Stimulated activated CD8-positive, alpha-beta memory T cell treated with anti-CD3 and anti-CD28 coated beads, Interleukin-2, amount 100 ng/mL, for 48 hours (primary cell): ENCODE data around the gene STOX2.

ENCODE experiments used
- DNase-seq, 2 donors: peaks; one replicate each; pipeline ENCODE4 v3.0.0-alpha.2; 2020; ENCODE audit warnings: low read depth in 2 of 2

STOX2 gene

DNA sequence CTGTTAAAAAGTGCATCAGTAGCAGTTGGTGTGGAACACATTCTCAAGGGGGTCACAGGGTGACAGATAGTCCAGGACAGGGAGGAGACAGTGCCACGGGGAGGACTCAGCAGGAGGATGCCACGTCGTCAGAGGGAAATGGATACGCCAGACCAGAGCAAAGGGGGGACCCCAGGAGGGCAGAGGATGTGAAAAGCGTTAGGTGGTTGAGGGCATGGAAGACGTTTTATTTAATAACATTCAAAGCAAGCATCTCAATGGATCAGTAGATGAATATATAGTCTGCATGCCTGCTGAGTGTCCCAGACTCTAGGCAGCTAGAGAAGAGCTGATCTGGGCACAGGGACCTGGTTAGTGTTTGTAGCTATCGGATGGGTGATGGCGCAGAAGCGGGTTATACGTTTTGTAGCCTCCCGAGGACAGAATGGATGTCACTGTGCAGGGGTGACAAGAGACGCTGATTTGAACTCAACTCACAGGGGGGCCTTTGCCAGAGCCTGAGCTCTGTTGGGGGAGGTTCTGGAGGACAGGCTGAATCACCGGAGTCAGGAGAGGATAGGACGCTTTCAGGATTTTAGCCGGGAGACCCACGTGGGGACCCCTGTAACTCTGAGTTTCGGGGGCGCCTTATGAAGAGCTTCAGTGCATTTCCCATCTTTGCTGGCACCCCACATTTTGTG lies 81.3 kb downstream of the STOX2 start:
- no peak for DNase-seq

DNA sequence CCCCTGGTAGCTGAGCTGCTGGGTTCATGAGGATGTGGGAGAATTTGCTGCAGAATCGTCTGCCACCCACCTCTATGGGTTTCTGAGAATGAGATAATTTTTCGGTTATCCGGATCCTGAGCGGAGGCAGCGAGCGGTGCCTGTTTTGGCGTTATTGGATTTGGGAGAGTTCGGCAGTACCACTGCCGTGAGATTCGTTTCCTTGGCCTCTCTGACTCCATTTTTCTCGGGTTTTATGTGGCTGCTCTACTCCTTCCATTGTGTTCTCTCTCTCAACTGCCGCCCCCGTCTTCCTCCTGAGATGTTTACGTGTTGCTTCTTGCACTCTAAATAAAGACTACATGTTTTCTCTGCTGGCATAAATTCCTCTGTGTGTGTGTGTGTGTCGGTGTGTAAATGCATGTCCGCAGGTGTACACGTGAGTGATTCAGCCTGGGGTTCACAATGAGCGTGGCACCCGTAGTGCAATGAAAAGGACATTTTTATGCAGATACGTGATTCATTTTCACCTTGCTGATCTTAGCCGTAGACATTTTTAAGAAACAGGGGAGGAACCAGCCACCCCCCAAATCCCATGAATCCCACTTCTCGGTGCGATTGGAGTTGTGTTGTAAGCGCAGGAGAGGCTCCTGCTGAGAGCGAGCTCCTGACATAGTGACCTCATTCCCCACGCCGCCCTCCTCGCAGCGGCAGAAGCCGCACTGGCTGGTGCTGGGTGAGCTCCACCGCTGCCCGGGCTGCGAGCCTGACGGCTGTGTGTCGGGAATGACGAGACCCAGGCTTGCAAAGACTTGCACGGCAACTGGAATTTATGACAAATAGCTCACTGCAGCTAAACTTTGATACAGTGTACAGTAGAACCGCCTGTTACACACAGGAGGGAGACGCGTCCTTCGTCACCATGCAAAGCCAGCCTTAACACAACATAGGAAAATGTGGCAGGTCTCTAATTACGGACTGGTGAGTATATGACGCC lies 82.2 kb downstream of the STOX2 start:
- no peak for DNase-seq

DNA sequence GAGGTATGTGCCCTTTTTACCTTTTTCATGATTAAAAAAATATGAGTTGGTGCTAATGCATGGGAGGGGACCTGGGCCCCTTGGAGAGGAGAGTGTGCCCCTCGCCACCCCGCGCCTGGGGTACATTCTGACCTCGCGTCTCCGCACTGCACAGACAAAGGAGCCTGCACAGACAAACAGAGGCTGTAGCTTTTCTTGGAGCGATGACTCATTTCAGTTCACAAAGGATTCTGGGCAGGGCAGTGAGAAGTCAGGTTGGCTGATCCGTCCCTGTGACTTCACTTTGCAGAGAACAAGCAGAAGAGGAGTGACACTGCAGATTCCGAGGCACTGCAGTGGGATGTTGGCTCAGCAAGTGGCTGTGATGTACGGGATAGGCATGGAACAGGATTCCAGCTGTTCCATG lies 82.9 kb downstream of the STOX2 start:
- DNase-seq = no peak

DNA sequence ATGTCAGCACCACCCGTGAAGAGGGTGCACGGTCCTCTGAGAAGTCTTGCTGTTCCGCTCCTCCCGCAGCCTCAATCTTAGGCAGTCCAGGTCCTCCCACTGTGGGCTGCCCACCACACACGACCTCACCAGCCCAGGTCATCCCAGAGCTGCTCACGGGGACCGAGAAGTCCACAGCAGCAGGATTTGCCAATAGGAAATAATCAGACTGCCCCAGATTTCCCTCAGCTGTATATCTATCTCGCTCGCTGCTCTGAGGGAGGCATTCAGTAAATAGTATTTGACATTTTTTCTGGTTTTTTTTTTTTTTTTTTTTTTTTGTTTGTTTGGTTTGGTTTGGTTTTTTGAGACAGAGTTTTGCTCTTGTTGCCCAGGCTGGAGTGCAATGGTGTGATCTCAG lies 83.8 kb downstream of the STOX2 start:
- DNase-seq = no peak

DNA sequence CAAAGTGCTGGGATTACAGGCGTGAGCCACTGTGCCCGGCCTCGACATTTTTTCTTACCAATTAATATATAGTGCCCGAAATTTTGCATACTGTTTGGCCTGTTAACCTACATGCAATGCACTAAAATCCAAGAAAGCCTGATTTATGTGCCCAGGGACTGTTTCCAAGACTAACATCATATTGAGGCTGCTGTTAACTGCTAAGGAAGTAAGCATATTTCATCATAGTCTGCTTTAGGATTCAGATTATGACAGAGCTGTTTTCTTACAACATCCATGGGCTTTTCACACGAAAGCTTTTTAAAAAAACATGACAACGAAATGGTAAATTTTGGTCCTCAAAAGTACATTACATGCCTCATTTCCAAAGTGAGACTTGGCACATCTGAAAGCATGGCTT lies 84.4 kb downstream of the STOX2 start:
- no peak for DNase-seq

DNA sequence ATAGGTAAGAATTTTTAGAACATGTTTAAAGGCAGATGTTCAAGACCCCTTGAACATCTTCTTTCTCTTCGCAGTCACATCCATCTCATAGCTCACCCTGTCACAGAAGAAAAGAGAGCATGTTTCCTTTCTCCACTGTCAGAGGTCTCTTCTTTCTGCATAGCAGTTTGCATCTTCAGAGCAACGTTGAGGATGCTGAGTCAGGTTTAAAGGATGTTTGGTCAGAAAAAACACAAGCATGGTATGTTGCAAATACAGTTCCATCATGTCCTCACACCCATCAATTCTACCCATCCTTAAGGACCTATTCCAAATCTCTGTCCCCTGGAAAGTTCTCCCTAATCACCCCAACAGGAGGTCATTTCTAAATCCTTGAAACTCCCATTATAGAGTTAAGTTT lies 84.8 kb downstream of the STOX2 start:
- no peak for DNase-seq

DNA sequence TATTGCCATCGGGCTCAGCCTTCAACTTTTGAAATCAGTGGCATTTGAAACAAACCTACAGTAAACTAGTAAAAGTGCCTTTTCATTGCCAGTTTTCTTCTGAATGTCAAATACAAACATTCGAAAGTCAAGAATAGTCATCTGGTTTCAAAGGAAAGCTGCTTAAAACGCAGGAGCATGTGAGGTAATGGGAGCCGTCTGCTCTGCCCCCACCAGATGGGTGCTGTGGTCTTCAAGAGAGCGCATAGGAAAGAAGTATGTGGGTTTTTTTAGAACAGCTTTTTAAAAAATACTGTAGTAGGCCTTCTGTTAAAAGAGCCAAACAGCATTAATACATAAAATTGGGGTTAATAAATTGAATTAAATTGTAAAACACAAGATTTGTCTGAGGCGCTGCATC lies 88.6 kb downstream of the STOX2 start:
- DNase-seq = no peak

DNA sequence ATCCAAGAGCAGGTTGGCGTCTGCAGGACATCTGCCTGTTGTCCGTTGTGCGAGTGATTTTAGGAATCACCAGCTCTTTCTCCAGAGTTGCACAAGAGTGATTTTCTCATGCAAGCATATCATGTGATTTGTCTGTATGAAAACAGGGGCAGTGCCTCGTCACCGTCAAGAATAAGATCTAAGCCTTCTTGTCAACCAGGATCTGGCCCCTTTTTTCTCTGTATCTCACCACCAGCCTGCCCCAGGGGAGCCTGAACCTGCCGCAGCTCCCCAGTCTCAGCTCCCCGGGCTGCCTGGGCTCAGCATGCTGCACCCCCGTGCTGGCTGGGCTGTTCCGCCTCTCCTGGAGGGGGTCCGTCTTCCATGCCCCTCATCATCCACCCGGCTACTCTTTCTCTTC lies 90.5 kb downstream of the STOX2 start:
- no peak for DNase-seq

DNA sequence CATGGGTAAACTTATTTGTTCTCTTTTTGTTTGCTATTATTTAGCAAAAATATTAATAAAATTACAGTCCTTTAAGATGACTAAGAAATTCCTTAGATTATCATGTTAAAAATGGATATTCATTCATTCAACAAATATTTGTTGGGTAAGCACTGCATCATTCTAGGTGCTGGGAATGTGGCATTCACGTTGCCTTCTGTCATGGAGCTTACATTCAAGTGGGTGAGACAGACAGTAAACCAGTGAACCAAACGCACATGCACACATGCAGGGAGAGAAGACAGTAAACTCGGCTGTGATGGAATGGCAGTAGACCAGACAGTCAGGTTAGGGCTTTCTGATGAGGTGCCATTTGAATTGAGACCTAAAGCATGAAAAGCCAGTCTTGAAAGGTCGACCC lies 91.8 kb downstream of the STOX2 start:
- no peak for DNase-seq

DNA sequence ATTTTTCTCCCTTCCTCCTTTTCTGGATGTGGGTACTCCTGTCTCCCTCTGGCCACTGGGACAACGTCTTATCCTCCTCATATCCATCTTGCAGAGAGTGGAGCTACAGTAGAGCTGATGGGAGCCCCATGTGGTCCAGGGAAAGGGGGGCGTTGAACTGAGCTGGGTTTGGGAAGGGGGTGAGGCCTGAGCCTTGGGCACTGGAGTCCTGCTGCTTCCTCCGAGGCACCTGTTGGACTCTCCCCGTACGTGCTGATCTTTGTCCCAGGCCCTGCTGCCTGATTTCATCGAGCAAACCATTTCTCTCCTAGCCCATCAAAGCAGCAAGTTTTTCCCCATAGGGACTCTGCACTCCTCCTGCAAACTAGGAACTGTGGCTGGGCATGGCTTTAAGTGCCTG lies 94.3 kb downstream of the STOX2 start:
- DNase-seq = no peak

DNA sequence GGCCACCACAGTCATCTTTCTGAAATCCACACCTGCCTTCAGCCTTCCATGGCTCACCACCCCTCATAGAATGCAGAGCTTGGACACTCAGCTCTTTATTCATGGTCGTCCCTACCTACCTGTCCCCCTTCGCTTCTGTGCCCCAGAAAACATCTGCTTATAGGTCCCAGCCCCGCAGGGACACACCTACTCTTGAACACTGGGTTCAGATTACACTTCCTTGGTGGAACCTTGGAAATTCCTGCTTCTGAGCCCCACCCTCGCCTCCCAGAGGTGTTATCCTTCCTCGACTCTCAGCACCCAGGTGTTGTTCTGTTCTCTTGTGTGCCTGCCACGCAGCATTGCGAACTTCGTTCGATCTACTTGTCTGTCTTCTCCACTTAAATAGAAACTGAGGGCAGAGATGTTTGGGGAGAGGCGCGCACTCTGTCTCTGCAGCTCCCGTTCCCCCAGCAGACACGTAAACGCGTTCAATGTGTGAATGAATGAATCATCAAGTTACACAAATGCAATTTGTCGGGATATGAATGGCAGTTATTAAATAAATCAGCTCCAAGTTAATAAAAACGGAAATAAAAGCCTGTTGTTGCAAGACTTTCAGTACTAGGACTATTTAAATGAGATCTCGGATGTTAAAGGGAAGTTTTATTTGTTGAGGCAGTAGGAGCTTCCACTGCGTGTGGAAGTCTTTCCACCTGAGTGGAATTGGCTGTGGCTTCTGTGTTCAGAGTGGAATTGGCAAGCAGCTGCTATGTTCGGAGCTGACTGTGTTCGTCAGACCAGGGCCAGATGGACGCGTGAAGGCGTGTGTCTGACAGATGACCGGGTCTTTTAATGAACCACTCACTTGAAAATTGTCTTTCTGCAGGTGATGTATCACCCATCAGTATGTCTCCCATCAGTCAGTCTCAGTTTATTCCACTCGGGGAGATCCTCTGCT lies 95.6 kb downstream of the STOX2 start:
- no peak for DNase-seq

DNA sequence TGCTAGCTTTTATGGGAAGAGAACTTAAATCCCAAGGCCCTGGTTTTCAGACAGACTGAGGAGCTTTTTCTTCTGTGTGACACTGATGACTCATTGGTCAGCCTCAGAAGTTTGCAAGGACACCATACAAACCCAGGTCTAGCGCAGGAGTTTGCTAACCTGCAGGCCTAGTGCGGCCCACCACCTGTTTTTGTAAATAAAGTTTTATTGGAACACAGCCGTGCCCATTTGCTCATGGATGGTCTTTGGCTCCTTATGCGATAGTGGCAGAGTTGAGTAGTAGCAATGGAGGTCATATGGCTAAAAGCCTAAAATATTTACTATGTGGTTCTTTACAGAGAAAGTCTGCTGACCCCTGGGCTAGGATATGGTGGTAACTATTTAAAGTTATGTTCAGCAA lies 98.3 kb downstream of the STOX2 start:
- DNase-seq = no peak

DNA sequence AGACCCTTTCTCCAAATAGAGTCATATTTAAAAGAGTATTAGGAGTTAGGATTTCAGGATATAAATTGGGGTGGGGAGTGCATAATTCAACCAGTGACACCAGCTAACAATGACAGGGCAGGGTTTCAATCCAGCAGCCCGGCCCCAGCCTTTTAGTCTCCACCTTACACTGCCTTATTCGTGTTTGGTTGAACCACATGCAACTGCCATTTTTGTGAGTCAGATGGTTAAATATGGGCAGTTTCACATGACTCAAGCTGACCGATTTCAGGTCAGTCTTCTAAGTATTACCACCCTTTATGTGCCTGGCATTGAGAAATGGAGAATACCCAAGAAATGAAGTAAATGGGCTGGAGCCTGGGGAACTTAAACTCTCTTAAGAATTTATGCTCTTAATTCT lies 102.8 kb downstream of the STOX2 start:
- DNase-seq = no peak

DNA sequence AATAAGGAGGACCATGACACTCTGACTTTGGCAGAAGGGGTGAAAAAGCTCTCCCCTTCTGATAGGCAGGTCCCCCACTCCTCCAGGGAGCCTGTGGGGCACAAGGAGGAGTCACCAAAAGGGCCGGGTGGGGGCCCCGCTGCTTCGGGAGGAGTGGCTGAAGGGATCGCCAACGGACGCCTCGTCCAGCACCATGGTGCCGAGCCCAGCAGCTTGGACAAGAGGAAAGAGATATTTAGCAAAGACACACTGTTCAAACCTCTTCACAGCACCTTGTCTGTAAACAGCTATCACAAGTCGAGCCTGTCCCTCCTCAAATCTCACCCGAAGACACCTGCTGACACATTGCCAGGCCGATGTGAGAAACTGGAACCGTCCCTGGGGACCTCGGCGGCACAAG lies 105.6 kb downstream of the STOX2 start:
- no peak for DNase-seq

DNA sequence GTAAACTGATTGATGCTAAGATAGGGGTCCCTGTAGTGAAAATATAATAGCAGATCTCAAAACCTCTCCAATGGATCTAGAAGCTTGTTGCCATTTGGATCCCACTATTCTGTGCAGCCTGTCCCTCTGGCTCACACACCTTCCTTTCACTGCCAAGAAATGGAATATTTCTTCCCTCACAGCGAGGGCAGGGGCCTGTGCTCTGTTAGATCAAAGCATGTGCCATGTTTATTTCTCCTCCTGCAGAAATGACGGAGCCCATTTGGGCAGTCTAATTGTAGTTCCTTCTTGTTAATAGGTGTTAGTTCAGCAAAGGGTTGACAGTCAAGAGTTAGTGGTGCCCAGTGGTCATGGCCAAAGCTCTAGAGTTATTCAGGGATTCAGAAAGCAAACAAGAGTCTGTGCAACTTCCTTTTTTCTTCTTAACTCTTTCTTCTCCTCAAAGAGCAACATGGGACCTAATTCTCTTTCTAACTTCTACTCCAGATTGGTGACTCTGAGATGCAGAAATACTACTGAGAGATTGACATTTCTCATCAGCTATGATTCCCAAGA lies 106.8 kb downstream of the STOX2 start:
- DNase-seq = no peak

DNA sequence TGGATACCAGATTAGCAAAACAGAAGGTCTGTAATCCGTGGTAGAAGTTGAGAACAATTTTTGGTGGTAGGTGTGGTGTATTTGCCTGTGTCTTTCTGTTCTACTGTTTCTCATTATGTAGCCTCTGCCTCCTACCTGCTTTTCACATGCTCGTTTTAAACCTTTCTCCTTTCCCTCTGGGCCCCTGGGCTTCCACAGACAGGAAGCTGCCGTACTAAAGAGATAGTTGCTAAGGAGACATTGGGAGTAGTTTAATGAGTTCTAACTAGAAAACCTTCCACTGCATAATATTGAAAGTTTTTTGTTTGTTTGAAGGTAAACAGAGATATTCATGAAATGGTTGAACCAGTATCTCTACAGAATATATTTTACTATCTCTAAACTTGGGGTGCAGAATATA lies 107.8 kb downstream of the STOX2 start:
- no peak for DNase-seq

DNA sequence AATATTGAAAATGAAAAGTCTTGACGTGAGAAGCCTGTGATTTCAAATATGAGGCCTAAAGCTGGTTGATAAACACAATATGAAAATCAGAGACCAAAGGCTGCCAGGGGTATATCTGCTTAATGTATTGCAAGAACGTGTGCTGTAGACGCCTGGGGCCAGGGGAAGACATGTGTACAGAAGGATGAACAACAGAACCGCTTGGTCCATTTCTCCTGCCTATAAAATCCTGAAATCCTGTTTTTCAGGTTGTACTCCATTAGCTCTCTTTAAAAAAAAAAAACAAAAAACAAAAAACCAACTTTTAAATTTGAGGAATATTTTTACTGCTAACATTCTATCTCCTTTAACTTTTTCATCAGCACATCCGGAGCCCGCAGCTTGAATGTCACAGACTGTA lies 109.2 kb downstream of the STOX2 start:
- DNase-seq = no peak

DNA sequence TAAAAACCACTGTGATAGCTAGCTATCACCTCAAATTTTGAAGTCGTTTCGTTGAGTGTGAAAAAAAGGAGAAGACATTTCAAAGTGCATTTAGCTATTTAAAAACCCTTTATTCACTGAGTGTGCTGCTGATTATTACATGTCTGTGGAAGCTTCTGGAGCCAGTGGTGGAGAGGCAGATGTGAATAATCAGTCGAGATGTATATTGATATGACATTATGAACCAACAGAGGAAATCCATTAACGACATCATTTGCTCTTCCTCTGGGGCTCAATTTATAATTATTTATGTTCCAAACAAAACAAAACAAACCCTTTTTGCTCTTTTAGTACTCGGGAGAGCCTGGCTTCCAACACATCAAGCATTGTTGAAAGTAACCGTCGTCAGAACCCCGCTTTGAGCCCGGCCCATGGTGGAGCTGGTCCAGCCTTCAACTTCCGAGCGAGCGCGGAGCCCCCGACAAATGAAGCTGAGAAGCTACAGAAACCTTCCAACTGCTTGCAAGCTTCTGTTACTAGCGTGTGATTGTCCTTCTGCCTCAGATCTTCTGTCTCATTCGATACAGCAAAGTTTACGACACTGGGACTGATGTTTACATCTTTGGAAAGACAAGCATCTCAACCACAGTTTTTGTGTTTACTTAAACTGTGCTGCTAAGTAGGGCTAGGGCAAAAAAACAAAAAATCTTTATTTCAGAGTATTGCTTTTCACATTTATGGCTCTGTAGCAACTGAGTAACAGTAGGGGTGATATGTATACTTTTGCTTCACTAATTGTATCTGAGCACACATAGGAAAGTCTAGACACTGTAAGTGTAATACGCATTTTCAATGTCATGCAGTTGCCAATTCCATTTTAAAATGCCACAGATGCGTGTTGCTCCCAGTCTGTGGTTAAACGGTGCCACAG lies 111.9 kb downstream of the STOX2 start:
- DNase-seq = no peak

DNA sequence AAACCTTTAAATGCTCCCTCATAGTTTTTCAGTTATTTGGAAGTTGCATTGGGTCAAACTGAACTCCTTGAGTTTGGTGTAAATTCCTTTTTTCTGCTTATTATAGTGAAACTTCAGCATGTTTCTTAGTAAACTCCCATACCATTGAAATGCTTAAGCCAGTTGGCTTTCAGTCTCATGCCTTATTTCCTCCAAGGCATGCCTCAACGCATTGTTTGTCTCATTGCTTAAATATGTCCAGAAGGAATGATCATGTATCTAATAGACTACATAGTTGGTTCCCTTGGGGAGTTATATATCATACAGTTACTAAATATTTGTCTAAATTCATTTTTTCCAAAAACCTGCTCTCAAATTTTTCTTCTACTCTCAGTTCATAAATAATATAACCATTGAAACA lies 114.0 kb downstream of the STOX2 start:
- DNase-seq = no peak

DNA sequence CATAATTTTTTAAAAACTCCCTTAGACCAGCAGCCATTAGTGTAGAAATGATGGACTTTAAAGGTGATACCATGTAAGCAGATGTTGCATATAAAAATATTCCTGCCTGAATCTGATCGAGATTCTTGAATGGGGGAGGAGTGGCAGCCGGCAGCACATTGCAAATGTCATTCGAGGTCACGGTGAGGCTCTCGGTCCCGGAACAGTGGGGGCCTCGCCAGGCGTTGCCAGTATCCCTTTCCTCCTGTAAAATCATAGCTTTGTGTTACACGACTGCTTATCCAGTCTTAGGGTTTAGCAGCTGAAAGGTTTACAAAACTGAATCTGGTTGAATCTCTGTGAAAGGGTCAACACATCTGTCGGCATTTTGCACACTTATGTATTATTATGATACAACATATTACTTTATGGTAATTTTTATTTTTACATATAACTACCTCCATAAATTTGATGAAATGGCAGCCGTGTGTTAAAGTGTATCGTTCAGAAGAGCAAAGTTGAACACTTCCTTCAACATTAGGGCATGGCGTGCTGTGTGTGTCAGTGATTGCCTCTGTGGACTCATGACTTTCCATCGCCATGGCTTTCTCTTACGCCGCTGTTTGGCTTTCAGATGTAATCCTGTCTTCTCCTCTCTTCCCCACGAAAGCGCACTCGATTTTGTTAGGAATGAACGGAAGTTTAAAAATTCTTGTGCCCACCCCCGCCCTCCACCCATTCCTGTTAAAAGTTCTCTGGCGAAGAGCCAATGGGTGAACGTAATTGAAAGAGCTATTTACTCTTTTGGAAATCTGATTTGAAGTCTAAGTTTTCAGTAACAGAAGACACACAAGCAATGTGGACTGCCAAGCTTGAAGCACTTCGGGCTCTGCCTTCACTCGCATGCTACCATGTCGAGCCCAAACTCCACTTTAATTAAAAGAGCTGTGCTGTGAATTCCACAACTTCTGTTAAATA lies 114.8 kb downstream of the STOX2 start:
- DNase-seq = no peak
